A549 (cell line): ENCODE results near the gene PSMC5.
A peak's percentile ranks its signal among the peaks of the same experiment; 100 is the strongest.

Experiments
- CBX2 ChIP-seq: fragments of 200-600 bp; sonication (generic); IDR thresholded peaks from 2 replicates; pipeline ENCODE4 v1.6.1; 2016; ENCODE audit warnings: low read depth, mild to moderate bottlenecking, borderline replicate concordance
- CHD2 ChIP-seq: fragments of 150-350 bp; IDR thresholded peaks from 2 replicates; pipeline ENCODE4 v1.6.1; 2014; ENCODE audit warnings: low read length; ENCODE audit not compliant: partially characterized antibody
- CTCF ChIP-seq: fragments of >200 bp; sonication (Bioruptor Twin); formaldehyde crosslinking; IDR thresholded peaks from 3 replicates; pipeline ENCODE4 v1.5.1; 2016
- EHMT2 ChIP-seq: fragments of 200-600 bp; sonication (generic); IDR thresholded peaks from 2 replicates; pipeline ENCODE4 v1.6.1; 2016; ENCODE audit warnings: antibody characterized with exemption, low read depth, mild to moderate bottlenecking, moderate library complexity
- EP300 ChIP-seq, 2 experiments: fragments of >200 bp; sonication (Bioruptor Twin); formaldehyde crosslinking; IDR thresholded peaks; 2 replicates in 1 of 2; 3 replicates in 1 of 2; pipeline ENCODE4 v1.6.1; 2016 to 2017
- MYC ChIP-seq: IDR thresholded peaks from 2 replicates; pipeline ENCODE4 v1.6.1; 2012; ENCODE audit warnings: mild to moderate bottlenecking, inconsistent platforms, low read length, improper control_type of control experiment, borderline replicate concordance
- RAD21 ChIP-seq, 2 experiments: fragments of >200 bp in 1 of 2; sonication (Bioruptor Twin) in 1 of 2; formaldehyde crosslinking in 1 of 2; IDR thresholded peaks in 1 of 2; conservative IDR thresholded peaks in 1 of 2; 2 replicates in 1 of 2; 3 replicates in 1 of 2; pipeline ENCODE4 v1.6.1; 2012 to 2018; ENCODE audit warnings: inconsistent platforms in 1 of 2
- USF2 ChIP-seq: fragments of 450-650 bp; IDR thresholded peaks from 2 replicates; pipeline ENCODE4 v1.6.1; 2014; ENCODE audit warnings: antibody characterized with exemption
- ZSCAN20 ChIP-seq: fragments of 250-450 bp; sonication (Bioruptor Pico); IDR thresholded peaks from 2 replicates; pipeline ENCODE4 v1.8.0; 2022; ENCODE audit warnings: mild to moderate bottlenecking, moderate library complexity
- TF ChIP-seq, protein P1 (sequence below): IDR thresholded peaks from 2 replicates; pipeline ENCODE4 v1.6.1; 2012
- TF ChIP-seq, protein P2 (sequence below): IDR thresholded peaks from 2 replicates; pipeline ENCODE4 v1.6.1; 2012

- TF ChIP-seq RAD21 (conservative IDR thresholded peaks at IDR 0.05 in 1 of 2, IDR thresholded peaks at IDR 0.05 in 1 of 2) (no peak), EP300 (IDR thresholded peaks at IDR 0.05) (no peak), CBX2 (no peak), CTCF (peak; percentile 49), EHMT2 (no peak), USF2 (no peak), MYC (peak; percentile 38; the same call in 1 of the 2 replicates), ZSCAN20 (CRISPR knock-in tag) (no peak), CHD2 (no peak)
- TF ChIP-seq, protein P1, sequence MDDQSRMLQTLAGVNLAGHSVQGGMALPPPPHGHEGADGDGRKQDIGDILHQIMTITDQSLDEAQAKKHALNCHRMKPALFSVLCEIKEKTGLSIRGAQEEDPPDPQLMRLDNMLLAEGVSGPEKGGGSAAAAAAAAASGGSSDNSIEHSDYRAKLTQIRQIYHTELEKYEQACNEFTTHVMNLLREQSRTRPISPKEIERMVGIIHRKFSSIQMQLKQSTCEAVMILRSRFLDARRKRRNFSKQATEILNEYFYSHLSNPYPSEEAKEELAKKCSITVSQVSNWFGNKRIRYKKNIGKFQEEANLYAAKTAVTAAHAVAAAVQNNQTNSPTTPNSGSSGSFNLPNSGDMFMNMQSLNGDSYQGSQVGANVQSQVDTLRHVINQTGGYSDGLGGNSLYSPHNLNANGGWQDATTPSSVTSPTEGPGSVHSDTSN = peak; percentile 38; the same call in 1 of the 2 replicates
- TF ChIP-seq, protein P2, sequence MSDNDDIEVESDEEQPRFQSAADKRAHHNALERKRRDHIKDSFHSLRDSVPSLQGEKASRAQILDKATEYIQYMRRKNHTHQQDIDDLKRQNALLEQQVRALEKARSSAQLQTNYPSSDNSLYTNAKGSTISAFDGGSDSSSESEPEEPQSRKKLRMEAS = peak; percentile 93
These were observed at the start of gene PSMC5, which contains the start of gene FTSJ3 for GRCh38 chr17:63827002-63827800.
